K562 (cell line): ENCODE results near the gene PUSL1. TPM values are rescaled to one million over a fixed set of nuclear protein-coding genes. Genes with fewer than 3 reads are reported as not detected.

Source experiments
- ATAC-seq: fragments of 200-7000 bp; cut with Tn5 transposase; 3 replicates; pipeline ENCODE4 v1.9.1; 2020; ENCODE audit warnings: moderate library complexity
- BruUV-seq: library from RNA; stranded (reverse); fragments of 400-500 nt; replicated peaks from 2 replicates; lab custom pipeline; 2021; lab: Mats Ljungman, UMichigan
- CTCF ChIA-PET: fragments of 300-600 bp; formaldehyde crosslinking; extraction: SDS; loops from one replicate; lab custom pipeline; 2021; ENCODE audit warnings: low intra/inter-chr PET ratio; lab: Yijun Ruan, JAX
- POLR2A ChIA-PET: fragments of 300-600, 350-650 bp; sonication (Branson Sonifier 250); formaldehyde crosslinking; extraction: SDS; loops from one replicate; lab custom pipeline; 2021; ENCODE audit warnings: antibody characterized with exemption, inconsistent platforms; lab: Yijun Ruan, JAX
- DNase-seq, 4 experiments: peaks; one replicate each; pipeline versions ENCODE4 v3.0.0 to v3.0.0-alpha.2; 2011 to 2018; ENCODE audit warnings: low spot score in 3 of 4, mixed read lengths in 3 of 4; ENCODE audit errors: extremely low read depth in 1 of 4
- FAIRE-seq: peaks from 2 replicates; lab custom pipeline; 2011; peaks lifted over from hg19 to GRCh38; lab: Jason Lieb, UNC
- H2AFZ ChIP-seq: 2 replicates; pipeline ENCODE4 v1.6.0; 2011; ENCODE audit warnings: low read depth, low read length, control low read depth, inconsistent platforms
- H3K27ac ChIP-seq: fragments of 200-600 bp; 3 replicates; pipeline ENCODE4 v1.8.0; 2011; ENCODE audit warnings: low read depth, mild to moderate bottlenecking, control low read depth, inconsistent platforms, low read length, moderate library complexity, mixed read lengths; ENCODE audit errors: extremely low read depth
- H3K27me3 ChIP-seq, 2 experiments: fragments of 300-600 bp in 1 of 2; 2 replicates in 1 of 2; 3 replicates in 1 of 2; pipeline versions ENCODE4 v1.6.0 to v1.8.0; 2011; ENCODE audit warnings: inconsistent platforms in 2 of 2, low read length in 2 of 2, mild to moderate bottlenecking in 1 of 2, mixed read lengths in 1 of 2, moderate library complexity in 1 of 2; ENCODE audit not compliant: control insufficient read depth in 2 of 2, insufficient read depth in 2 of 2
- H3K36me3 ChIP-seq: fragments of 300-600 bp; 3 replicates; pipeline ENCODE4 v1.8.0; 2011; ENCODE audit warnings: mild to moderate bottlenecking, low read length, inconsistent platforms; ENCODE audit not compliant: control insufficient read depth, insufficient read depth
- H3K4me1 ChIP-seq, 2 experiments: fragments of 200-600 bp in 1 of 2; replicated peaks in 1 of 2; 2 replicates in 1 of 2; 3 replicates in 1 of 2; pipeline versions ENCODE4 v1.5.1 to v1.8.0; 2011; ENCODE audit warnings: inconsistent platforms in 2 of 2, low read length in 2 of 2, mild to moderate bottlenecking in 1 of 2, mixed read lengths in 1 of 2, moderate library complexity in 1 of 2; ENCODE audit not compliant: control insufficient read depth in 2 of 2, insufficient read depth in 2 of 2
- H3K4me2 ChIP-seq: 2 replicates; pipeline ENCODE4 v1.6.1; 2011; ENCODE audit warnings: low read length, control low read depth, inconsistent platforms, mixed read lengths; ENCODE audit not compliant: insufficient read depth
- H3K4me3 ChIP-seq: fragments of 200-600 bp; sonication (generic), shearing (Covaris generic); 2 replicates; pipeline ENCODE4 v1.5.1; 2016; ENCODE audit warnings: control low read depth, inconsistent platforms
- H3K79me2 ChIP-seq: fragments of 200-600 bp; 3 replicates; pipeline ENCODE4 v1.8.0; 2011; ENCODE audit warnings: low read length, inconsistent platforms; ENCODE audit not compliant: control insufficient read depth, insufficient read depth
- H3K9ac ChIP-seq, 2 experiments: 2 replicates each; pipeline versions ENCODE4 v1.6.0 to v1.6.1; 2011; ENCODE audit warnings: low read depth in 2 of 2, low read length in 2 of 2, control low read depth in 1 of 2, inconsistent platforms in 1 of 2, mild to moderate bottlenecking in 1 of 2, mixed read lengths in 1 of 2; ENCODE audit not compliant: insufficient read depth in 1 of 2
- H3K9me1 ChIP-seq: one replicate; pipeline ENCODE4 v1.6.0; 2011; ENCODE audit warnings: inconsistent platforms, mild to moderate bottlenecking, low read length, moderate library complexity; ENCODE audit not compliant: control insufficient read depth, insufficient read depth
- H3K9me3 ChIP-seq: replicated peaks from 2 replicates; pipeline ENCODE4 v1.5.1; 2011; ENCODE audit warnings: low read depth, low read length, inconsistent platforms; ENCODE audit not compliant: control insufficient read depth, insufficient read depth
- H4K20me1 ChIP-seq: replicated peaks from 2 replicates; pipeline ENCODE4 v1.6.1; 2011; ENCODE audit warnings: low read length, inconsistent platforms, mixed read lengths; ENCODE audit not compliant: control insufficient read depth, insufficient read depth
- ATF3 ChIP-seq, 2 experiments: fragments of 450-650 bp in 1 of 2; sonication (generic) in 1 of 2; formaldehyde crosslinking in 1 of 2; IDR thresholded peaks in 1 of 2; conservative IDR thresholded peaks in 1 of 2; 2 replicates each; pipeline versions ENCODE4 v1.6.1 to v1.8.1; 2016 to 2023; ENCODE audit warnings: mild to moderate bottlenecking in 2 of 2, moderate library complexity in 2 of 2, inconsistent platforms in 1 of 2, missing genetic modification reagents in 1 of 2
- CBFA2T2 ChIP-seq: fragments of 450-650 bp; conservative IDR thresholded peaks from 2 replicates; pipeline ENCODE4 v1.6.1; 2017; ENCODE audit warnings: mild to moderate bottlenecking
- DACH1 ChIP-seq: fragments of 450-650 bp; IDR thresholded peaks from 2 replicates; pipeline ENCODE4 v1.6.1; 2018; ENCODE audit not compliant: partially characterized antibody
- E2F6 ChIP-seq, 2 experiments: IDR thresholded peaks; 2 replicates each; pipeline ENCODE4 v1.6.1; 2011; ENCODE audit warnings: borderline replicate concordance in 1 of 2, control low read depth in 1 of 2, low read depth in 1 of 2, low read length in 1 of 2, mild to moderate bottlenecking in 1 of 2, mixed read lengths in 1 of 2, moderate library complexity in 1 of 2; ENCODE audit not compliant: insufficient read depth in 1 of 2, insufficient read length in 1 of 2, poor library complexity in 1 of 2, severe bottlenecking in 1 of 2; ENCODE audit errors: extremely low read depth in 1 of 2
- FOXO4 ChIP-seq: fragments of 450-650 bp; formaldehyde crosslinking; IDR thresholded peaks from 2 replicates; pipeline ENCODE4 v1.4.0; 2020; ENCODE audit warnings: mild to moderate bottlenecking, moderate library complexity
- JUN ChIP-seq, 2 experiments: sonication (generic) in 1 of 2; formaldehyde crosslinking in 1 of 2; IDR thresholded peaks; 2 replicates each; pipeline versions ENCODE4 v1.6.1 to v1.8.0; 2012 to 2022; ENCODE audit warnings: borderline replicate concordance in 2 of 2, mild to moderate bottlenecking in 2 of 2, improper control_type of control experiment in 1 of 2, low read depth in 1 of 2, low read length in 1 of 2, missing genetic modification reagents in 1 of 2
- MAX ChIP-seq: sonication (generic); formaldehyde crosslinking; IDR thresholded peaks from 2 replicates; pipeline ENCODE4 v1.9.0; 2022; ENCODE audit warnings: mild to moderate bottlenecking, missing genetic modification reagents
- NBN ChIP-seq: fragments of 450-650 bp; IDR thresholded peaks from 2 replicates; pipeline ENCODE4 v1.6.1; 2016; ENCODE audit warnings: low read depth, mild to moderate bottlenecking
- NCOA1 ChIP-seq: fragments of 450-650 bp; IDR thresholded peaks from 2 replicates; pipeline ENCODE4 v1.6.1; 2016; ENCODE audit warnings: low read depth
- NCOA6 ChIP-seq: fragments of 450-650 bp; IDR thresholded peaks from 2 replicates; pipeline ENCODE4 v1.6.1; 2017; ENCODE audit warnings: mild to moderate bottlenecking
- PHB ChIP-seq: fragments of 250-450 bp; sonication (Bioruptor Pico); IDR thresholded peaks from 2 replicates; pipeline ENCODE4 v1.5.0; 2021
- SETDB1 ChIP-seq: IDR thresholded peaks from one replicate; pipeline ENCODE4 v1.6.1; 2012; ENCODE audit warnings: low read length, control low read depth, inconsistent platforms
- TRIM28 ChIP-seq: fragments of 450-650 bp; IDR thresholded peaks from 2 replicates; pipeline ENCODE4 v1.6.1; 2017
- WHSC1 ChIP-seq: IDR thresholded peaks from one replicate; pipeline ENCODE4 v1.6.1; 2012; ENCODE audit warnings: low read length, control low read depth, inconsistent platforms
- ZBED1 ChIP-seq: IDR thresholded peaks from 2 replicates; pipeline ENCODE4 v1.6.1; 2014
- ZNF12 ChIP-seq: sonication (generic); formaldehyde crosslinking; IDR thresholded peaks from 2 replicates; pipeline ENCODE4 v1.4.0; 2020; ENCODE audit warnings: mild to moderate bottlenecking, missing genetic modification reagents
- ZNF699 ChIP-seq: fragments of 250-450 bp; sonication (Bioruptor Pico); IDR thresholded peaks from 2 replicates; pipeline ENCODE4 v1.8.0; 2021; ENCODE audit warnings: mild to moderate bottlenecking, moderate library complexity; ENCODE audit not compliant: insufficient replicate concordance
- WGBS: fragments of 100-300 bp; shearing (Covaris generic); methylation state at CpG from one replicate; pipeline ENCODE4 v1.1.6; 2016; ENCODE audit warnings: low coverage, mixed read lengths; ENCODE audit not compliant: insufficient coverage; ENCODE audit errors: missing lambda C conversion rate; 5-methylcytosine and 5-hydroxymethylcytosine counted together
- in situ Hi-C: fragments of 300-500 bp; cut with MboI; formaldehyde crosslinking; loops from 4 replicates; pipeline ENCODE4 v1.15.0; 2018; ENCODE audit warnings: inconsistent platforms, mixed read lengths
- intact Hi-C: fragments of 100-400 bp; cut with micrococcal nuclease; formaldehyde crosslinking; loops from 2 replicates; pipeline ENCODE4 v1.14.2; 2022
- polyA plus RNA-seq, 8 experiments: library from polyadenylated mRNA; depleted of rRNA in 4 of 8; stranded (reverse) in 5 of 8; unstranded in 3 of 8; fragments of >200 nt; fragmentation: Nextera tagmentation in 2 of 8; fragmentation: Illumina TruSeq in 1 of 8; extraction: Ambion mirVana in 2 of 8; extraction: Trizol in 1 of 8; gene quantifications; 2 replicates each; pipeline versions ENCODE4 v1.2.1 to v1.2.3, GENCODE V29; 2011 to 2014; ENCODE audit warnings: inconsistent platforms in 1 of 8, missing spikeins in 1 of 8
- total RNA-seq, 7 experiments: library from RNA; depleted of rRNA in 6 of 7; stranded (reverse); fragments of >200 nt in 6 of 7; fragmentation: Illumina TruSeq in 2 of 7; extraction: Trizol in 2 of 7; gene quantifications; 2 replicates each; pipeline versions ENCODE4 v1.2.1 to v1.2.3, GENCODE V29; 2011 to 2021; ENCODE audit warnings: low replicate concordance in 1 of 7

PUSL1 gene
- total and polyA plus RNA-seq, 9 of the 15 experiments (the other 6 are each of a cell fraction or from before 2014, with no cell fraction given), result 0.62 to 86.9 (median 13.6) TPM

GRCh38 chr1:1278620-1279019 is 29.8 kb upstream of the PUSL1 start:
- FAIRE-seq, result no peak

More at GRCh38 chr1:1278620-1279019, 29.8 kb upstream of the PUSL1 start:
- TF ChIP-seq PHB (CRISPR knock-in tag) (no peak), FOXO4 (CRISPR knock-in tag) (no peak), WHSC1 (no peak), ATF3 (IDR thresholded peaks at IDR 0.05) (no peak), ATF3 (CRISPR knock-in tag; conservative IDR thresholded peaks at IDR 0.05) (no peak), E2F6 (IDR thresholded peaks at IDR 0.05; ENCODE audit: borderline replicate concordance in 1 of 2, extremely low read depth in 1 of 2, insufficient read depth in 1 of 2, insufficient read length in 1 of 2, low read depth in 1 of 2, low read length in 1 of 2, poor library complexity in 1 of 2, severe bottlenecking in 1 of 2) (no peak), ZBED1 (no peak), NCOA6 (no peak), NCOA1 (no peak), DACH1 (no peak), ZNF12 (no peak), CBFA2T2 (no peak), SETDB1 (no peak), ZNF699 (CRISPR knock-in tag) (no peak), NBN (no peak), TRIM28 (no peak), MAX (CRISPR knock-in tag) (no peak), JUN (IDR thresholded peaks at IDR 0.05; ENCODE audit: borderline replicate concordance, low read depth, low read length) (no peak), JUN (CRISPR knock-in tag; IDR thresholded peaks at IDR 0.05; ENCODE audit: borderline replicate concordance) (no peak)
- Histone ChIP-seq H3K27ac (no peak overlapping the region), H3K27me3 (no peaks in the 10 kb centered on the region; a peak in 1 of 5 replicates), H3K79me2 (peaks cover 8% of the 10 kb centered on the region), H2AFZ (no peak overlapping the region), H3K4me2 (no peak overlapping the region), H3K9me3 (no peaks in the 10 kb centered on the region), H3K4me1 (peaks cover 0 to 41% of the 10 kb centered on the region in 2 experiments; a peak in 3 of 5 replicates), H4K20me1 (no peaks in the 10 kb centered on the region), H3K36me3 (no peaks in the 10 kb centered on the region), H3K4me3 (no peak overlapping the region), H3K9me1 (no peaks in the 10 kb centered on the region), H3K9ac (no peak overlapping the region)
- 67% methylated on average over 13 of the region's 13 CpGs for WGBS
- POLR2A ChIA-PET, result interaction anchor here (0.6 to 1.4 kb wide), 3 partner anchors 90 to 502 kb away, joined by 3 read pairs; partner anchors contain the start of gene AURKAIP1
- intact Hi-C loops (no loop called here), in situ Hi-C loops (no loop called here)
- ATAC-seq (no peak), DNase-seq (no peak)
- BruUV-seq, result no TSS peak
- CTCF ChIA-PET, result no interaction called here
